ENCODE data around the gene FAM180A. TPM values are rescaled to one million over a fixed set of nuclear protein-coding genes. Genes with fewer than 3 reads are reported as not detected.
"Not testable (repeated sequence)": the region's sequence is repeated elsewhere in the genome, so short reads cannot be mapped to it uniquely, and the experiment has no call there.

The FAM180A gene
- total RNA-seq, 1 donor from 2014 or later: not detected

GRCh38 chr7:135697276-135698049 lies 51.1 kb downstream of the FAM180A start:
- no peak overlapping the region for H3K27ac Mint-ChIP-seq
- intact Hi-C loops (cut with micrococcal nuclease): no loop called here
- no peaks in the 10 kb centered on the region for H3K9me3 Mint-ChIP-seq
- H3K4me1 Mint-ChIP-seq (ENCODE audit: low read depth): no peaks in the 10 kb centered on the region
- DNase-seq (ENCODE audit: low spot score): no peak
- no peaks in the 10 kb centered on the region for H3K36me3 Mint-ChIP-seq (ENCODE audit: low read depth)
- no peaks in the 10 kb centered on the region for H3K27me3 Mint-ChIP-seq (ENCODE audit: insufficient read depth)
- H3K4me3 Mint-ChIP-seq: no peak overlapping the region

GRCh38 chr7:135693558-135693957 lies 55.1 kb downstream of the FAM180A start:
- intact Hi-C loops (cut with micrococcal nuclease): no loop called here
- no peak for DNase-seq (ENCODE audit: low spot score)
- Mint-ChIP-seq H3K4me1 (ENCODE audit: low read depth) (no peaks in the 10 kb centered on the region), H3K9me3 (no peaks in the 10 kb centered on the region), H3K4me3 (no peak overlapping the region), H3K27me3 (ENCODE audit: insufficient read depth) (no peaks in the 10 kb centered on the region), H3K27ac (no peak overlapping the region), H3K36me3 (ENCODE audit: low read depth) (peaks cover 3% of the 10 kb centered on the region)

GRCh38 chr7:135692606-135693005 lies 56.0 kb downstream of the FAM180A start:
- H3K4me1 Mint-ChIP-seq (ENCODE audit: low read depth); H3K4me3 Mint-ChIP-seq; H3K9me3 Mint-ChIP-seq; DNase-seq (ENCODE audit: low spot score); intact Hi-C loops (cut with micrococcal nuclease); H3K36me3 Mint-ChIP-seq (ENCODE audit: low read depth); H3K27ac Mint-ChIP-seq; H3K27me3 Mint-ChIP-seq (ENCODE audit: insufficient read depth): not testable (repeated sequence)

GRCh38 chr7:135692055-135692454 lies 56.6 kb downstream of the FAM180A start:
- Mint-ChIP-seq H3K4me3 (no peak overlapping the region), H3K27ac (no peak overlapping the region), H3K4me1 (ENCODE audit: low read depth) (no peaks in the 10 kb centered on the region), H3K9me3 (no peaks in the 10 kb centered on the region), H3K27me3 (ENCODE audit: insufficient read depth) (no peaks in the 10 kb centered on the region), H3K36me3 (ENCODE audit: low read depth) (peaks cover 7% of the 10 kb centered on the region)
- intact Hi-C loops (cut with micrococcal nuclease): no loop called here
- DNase-seq (ENCODE audit: low spot score): no peak

GRCh38 chr7:135690566-135690965 lies 58.0 kb downstream of the FAM180A start:
- no peak overlapping the region for H3K4me3 Mint-ChIP-seq
- intact Hi-C loops (cut with micrococcal nuclease): no loop called here

GRCh38 chr7:135687466-135687865 lies 61.1 kb downstream of the FAM180A start:
- Mint-ChIP-seq H3K9me3 (no peaks in the 10 kb centered on the region), H3K36me3 (ENCODE audit: low read depth) (peaks cover 10% of the 10 kb centered on the region), H3K4me1 (ENCODE audit: low read depth) (no peaks in the 10 kb centered on the region), H3K27ac (no peak overlapping the region), H3K4me3 (no peak overlapping the region), H3K27me3 (ENCODE audit: insufficient read depth) (no peaks in the 10 kb centered on the region)
- DNase-seq (ENCODE audit: low spot score): no peak
- intact Hi-C loops (cut with micrococcal nuclease): no loop called here

More at GRCh38 chr7:135690566-135690965, 58.0 kb downstream of the FAM180A start:
- Mint-ChIP-seq H3K27ac (no peak overlapping the region), H3K4me1 (ENCODE audit: low read depth) (no peaks in the 10 kb centered on the region), H3K9me3 (no peaks in the 10 kb centered on the region), H3K36me3 (ENCODE audit: low read depth) (peaks cover 7% of the 10 kb centered on the region), H3K27me3 (ENCODE audit: insufficient read depth) (no peaks in the 10 kb centered on the region)
- DNase-seq (ENCODE audit: low spot score): no peak

- H3K9me3 Mint-ChIP-seq: no peaks in the 10 kb centered on the region
- H3K36me3 Mint-ChIP-seq (ENCODE audit: low read depth): peaks cover 12% of the 10 kb centered on the region
- no peaks in the 10 kb centered on the region for H3K27me3 Mint-ChIP-seq (ENCODE audit: insufficient read depth)
- H3K4me1 Mint-ChIP-seq (ENCODE audit: low read depth): peaks cover 8% of the 10 kb centered on the region
- no peak overlapping the region for H3K27ac Mint-ChIP-seq
- H3K4me3 Mint-ChIP-seq: no peak overlapping the region
- intact Hi-C loops (cut with micrococcal nuclease): no loop called here
- no peak for DNase-seq (ENCODE audit: low spot score)
Measured at GRCh38 chr7:135685306-135686084, 63.1 kb downstream of the FAM180A start.

GRCh38 chr7:135684699-135685098 lies 63.9 kb downstream of the FAM180A start:
- H3K9me3 Mint-ChIP-seq: no peaks in the 10 kb centered on the region
- H3K27me3 Mint-ChIP-seq (ENCODE audit: insufficient read depth): no peaks in the 10 kb centered on the region
- no peak for DNase-seq (ENCODE audit: low spot score)
- intact Hi-C loops (cut with micrococcal nuclease): no loop called here
- peaks cover 12% of the 10 kb centered on the region for H3K36me3 Mint-ChIP-seq (ENCODE audit: low read depth)
- no peak overlapping the region for H3K27ac Mint-ChIP-seq
- H3K4me3 Mint-ChIP-seq: no peak overlapping the region
- peaks cover 14% of the 10 kb centered on the region for H3K4me1 Mint-ChIP-seq (ENCODE audit: low read depth)

GRCh38 chr7:135684136-135684535 lies 64.5 kb downstream of the FAM180A start:
- no peaks in the 10 kb centered on the region for H3K27me3 Mint-ChIP-seq (ENCODE audit: insufficient read depth)
- peaks cover 14% of the 10 kb centered on the region for H3K4me1 Mint-ChIP-seq (ENCODE audit: low read depth)
- DNase-seq (ENCODE audit: low spot score): no peak
- H3K9me3 Mint-ChIP-seq: no peaks in the 10 kb centered on the region
- H3K27ac Mint-ChIP-seq: no peak overlapping the region
- H3K4me3 Mint-ChIP-seq: no peak overlapping the region
- intact Hi-C loops (cut with micrococcal nuclease): no loop called here
- peaks cover 9% of the 10 kb centered on the region for H3K36me3 Mint-ChIP-seq (ENCODE audit: low read depth)

- intact Hi-C loops (cut with micrococcal nuclease): no loop called here
- no peak overlapping the region for H3K4me3 Mint-ChIP-seq
- no peak for DNase-seq (ENCODE audit: low spot score)
- peaks cover 14% of the 10 kb centered on the region for H3K4me1 Mint-ChIP-seq (ENCODE audit: low read depth)
- no peak overlapping the region for H3K27ac Mint-ChIP-seq
- no peaks in the 10 kb centered on the region for H3K9me3 Mint-ChIP-seq
- peaks cover 2% of the 10 kb centered on the region for H3K27me3 Mint-ChIP-seq (ENCODE audit: insufficient read depth)
- peaks cover 9% of the 10 kb centered on the region for H3K36me3 Mint-ChIP-seq (ENCODE audit: low read depth)
Measured at GRCh38 chr7:135683609-135684008, 65.0 kb downstream of the FAM180A start.

- Mint-ChIP-seq H3K27me3 (ENCODE audit: insufficient read depth) (peaks cover 3% of the 10 kb centered on the region), H3K4me1 (ENCODE audit: low read depth) (peaks cover 14% of the 10 kb centered on the region), H3K27ac (no peak overlapping the region), H3K36me3 (ENCODE audit: low read depth) (peaks cover 13% of the 10 kb centered on the region), H3K9me3 (no peaks in the 10 kb centered on the region), H3K4me3 (no peak overlapping the region)
- no peak for DNase-seq (ENCODE audit: low spot score)
- intact Hi-C loops (cut with micrococcal nuclease): no loop called here
Measured at GRCh38 chr7:135682191-135682590, 66.4 kb downstream of the FAM180A start.

- Mint-ChIP-seq H3K9me3 (no peaks in the 10 kb centered on the region), H3K4me1 (ENCODE audit: low read depth) (peaks cover 14% of the 10 kb centered on the region), H3K27me3 (ENCODE audit: insufficient read depth) (peaks cover 4% of the 10 kb centered on the region), H3K36me3 (ENCODE audit: low read depth) (peaks cover 14% of the 10 kb centered on the region), H3K4me3 (no peak overlapping the region), H3K27ac (no peak overlapping the region)
- intact Hi-C loops (cut with micrococcal nuclease): no loop called here
- no peak for DNase-seq (ENCODE audit: low spot score)
Measured at GRCh38 chr7:135681762-135682161, 66.9 kb downstream of the FAM180A start.

Data from activated T-helper 1 cell treated with anti-CD3 and anti-CD28 coated beads, Interleukin-12 subunit alpha, Interleukin-12 subunit beta, Interleukin-2, Interleukin-4 antibody, amounts not matched to agents 30 ng/mL and 10 ng/mL and 1 ng/mL, durations not matched to agents 14 hours and 24 hours and 36 hours (primary cell).